Sigmoid colon (tissue), 4 donors: ENCODE measurements around the gene CAMK2N2.

ENCODE experiments used
- EP300 ChIP-seq, 4 donors: sonication (generic); formaldehyde crosslinking; IDR thresholded peaks; one replicate each; pipeline ENCODE4 v1.6.1; 2017; ENCODE audit warnings: antibody characterized with exemption in 4 of 4
- POLR2A ChIP-seq, 2 donors: fragments of 450-650 bp; IDR thresholded peaks; one replicate each; pipeline ENCODE4 v1.6.1; 2016; ENCODE audit warnings: antibody characterized with exemption in 2 of 2, mild to moderate bottlenecking in 2 of 2, moderate library complexity in 2 of 2
- POLR2AphosphoS5 ChIP-seq, 4 donors: sonication (generic); formaldehyde crosslinking; IDR thresholded peaks; one replicate each; pipeline ENCODE4 v1.6.1; 2017; ENCODE audit warnings: antibody characterized with exemption in 4 of 4

- no peak for TF ChIP-seq POLR2A (IDR thresholded peaks at IDR 0.05)
- TF ChIP-seq POLR2AphosphoS5 (IDR thresholded peaks at IDR 0.05) = no peak
- TF ChIP-seq EP300 (IDR thresholded peaks at IDR 0.05) = no peak
Observed at GRCh38 chr3:184242297-184242685, 19.1 kb downstream of the CAMK2N2 start.
